H9 (cell line): ENCODE data around the gene SYT9. TPM values are rescaled to one million over a fixed set of nuclear protein-coding genes. Genes with fewer than 3 reads are reported as not detected.

Experiments
- DNase-seq: peaks from one replicate; pipeline ENCODE4 v3.0.0-alpha.2; 2017
- H2AFZ ChIP-seq: one replicate; pipeline ENCODE4 v1.6.1; 2013; ENCODE audit warnings: mild to moderate bottlenecking, low read length, control low read depth, moderate library complexity
- H2AK5ac ChIP-seq: 2 replicates; pipeline ENCODE4 v1.6.1; 2013; ENCODE audit warnings: low read length, control low read depth, mixed read lengths; ENCODE audit not compliant: insufficient read length
- H2BK120ac ChIP-seq: one replicate; pipeline ENCODE4 v1.6.1; 2013; ENCODE audit warnings: low read depth, mild to moderate bottlenecking, low read length, control low read depth, inconsistent platforms; ENCODE audit not compliant: poor library complexity, severe bottlenecking
- H2BK12ac ChIP-seq: 2 replicates; pipeline ENCODE4 v1.6.1; 2013; ENCODE audit warnings: low read length, control low read depth, mixed read lengths, low read depth; ENCODE audit not compliant: insufficient read length
- H2BK15ac ChIP-seq: 2 replicates; pipeline ENCODE4 v1.6.1; 2013; ENCODE audit warnings: low read depth, low read length, control low read depth
- H2BK20ac ChIP-seq: one replicate; pipeline ENCODE4 v1.6.1; 2013; ENCODE audit warnings: low read depth, mild to moderate bottlenecking, low read length, control low read depth, inconsistent platforms; ENCODE audit not compliant: poor library complexity, severe bottlenecking
- H2BK5ac ChIP-seq: 2 replicates; pipeline ENCODE4 v1.6.1; 2013; ENCODE audit warnings: low read length, control low read depth, mixed read lengths; ENCODE audit not compliant: insufficient read length
- H3K14ac ChIP-seq: 2 replicates; pipeline ENCODE4 v1.6.1; 2013; ENCODE audit warnings: low read length, control low read depth; ENCODE audit not compliant: insufficient read depth
- H3K18ac ChIP-seq: 2 replicates; pipeline ENCODE4 v1.6.1; 2013; ENCODE audit warnings: low read depth, mild to moderate bottlenecking, mixed read lengths, low read length, control low read depth; ENCODE audit not compliant: insufficient read length
- H3K23ac ChIP-seq: 2 replicates; pipeline ENCODE4 v1.6.1; 2013; ENCODE audit warnings: low read length, control low read depth, mixed read lengths, low read depth; ENCODE audit not compliant: insufficient read length
- H3K23me2 ChIP-seq: 2 replicates; pipeline ENCODE4 v1.6.1; 2013; ENCODE audit warnings: low read depth, mild to moderate bottlenecking, mixed read lengths, low read length, control low read depth; ENCODE audit not compliant: insufficient read length, poor library complexity, severe bottlenecking
- H3K27ac ChIP-seq: 2 replicates; pipeline ENCODE4 v1.5.1; 2013; ENCODE audit warnings: low read length, control low read depth, mixed read lengths, low read depth; ENCODE audit not compliant: insufficient read length
- H3K27me3 ChIP-seq: 2 replicates; pipeline ENCODE4 v1.6.1; 2013; ENCODE audit warnings: low read length, control low read depth, inconsistent platforms; ENCODE audit not compliant: insufficient read depth
- H3K4ac ChIP-seq: 2 replicates; pipeline ENCODE4 v1.6.1; 2013; ENCODE audit warnings: low read depth, mild to moderate bottlenecking, control low read depth, inconsistent platforms, low read length, moderate library complexity
- H3K4me1 ChIP-seq: 2 replicates; pipeline ENCODE4 v1.6.1; 2013; ENCODE audit warnings: low read length, control low read depth, inconsistent platforms; ENCODE audit not compliant: insufficient read depth
- H3K4me2 ChIP-seq: 2 replicates; pipeline ENCODE4 v1.6.1; 2013; ENCODE audit warnings: low read length, control low read depth, mixed read lengths; ENCODE audit not compliant: insufficient read length, insufficient read depth
- H3K56ac ChIP-seq: 2 replicates; pipeline ENCODE4 v1.6.1; 2013; ENCODE audit warnings: low read depth, mild to moderate bottlenecking, mixed read lengths, low read length, control low read depth; ENCODE audit not compliant: insufficient read length
- H3K79me1 ChIP-seq: 2 replicates; pipeline ENCODE4 v1.6.1; 2013; ENCODE audit warnings: low read depth, mild to moderate bottlenecking, moderate library complexity, low read length, control low read depth, inconsistent platforms; ENCODE audit not compliant: insufficient read depth, poor library complexity, severe bottlenecking
- H3K79me2 ChIP-seq: 2 replicates; pipeline ENCODE4 v1.6.1; 2013; ENCODE audit warnings: low read length, control low read depth, inconsistent platforms; ENCODE audit not compliant: insufficient read depth
- H3K9ac ChIP-seq: 2 replicates; pipeline ENCODE4 v1.6.1; 2013; ENCODE audit warnings: low read length, control low read depth, mixed read lengths; ENCODE audit not compliant: insufficient read length; ENCODE audit errors: extremely low read depth
- H3K9me3 ChIP-seq: one replicate; pipeline ENCODE4 v1.6.1; 2013; ENCODE audit warnings: low read depth, low read length, inconsistent platforms; ENCODE audit not compliant: control insufficient read depth
- H3T11ph ChIP-seq: one replicate; pipeline ENCODE4 v1.6.1; 2013; ENCODE audit warnings: mild to moderate bottlenecking, low read length, control low read depth, inconsistent platforms
- H4K20me1 ChIP-seq: one replicate; pipeline ENCODE4 v1.6.1; 2013; ENCODE audit not compliant: control insufficient read depth, insufficient read length, insufficient read depth
- H4K5ac ChIP-seq: 2 replicates; pipeline ENCODE4 v1.6.1; 2013; ENCODE audit warnings: low read depth, mild to moderate bottlenecking, mixed read lengths, low read length, control low read depth; ENCODE audit not compliant: insufficient read length
- H4K8ac ChIP-seq: replicated peaks from 2 replicates; pipeline ENCODE4 v1.6.1; 2013; ENCODE audit warnings: low read length, control low read depth, mixed read lengths, low read depth; ENCODE audit not compliant: insufficient read length
- H4K91ac ChIP-seq: 2 replicates; pipeline ENCODE4 v1.6.1; 2013; ENCODE audit warnings: low read depth, mild to moderate bottlenecking, moderate library complexity, mixed read lengths, low read length, control low read depth; ENCODE audit not compliant: insufficient read length
- H3K27ac Mint-ChIP-seq, 3 experiments: 2 replicates in 2 of 3; 3 replicates in 1 of 3; pipeline ENCODE4 v1.8.0; 2020 to 2021; ENCODE audit warnings: mixed read lengths in 3 of 3, mild to moderate bottlenecking in 1 of 3, moderate library complexity in 1 of 3
- H3K27me3 Mint-ChIP-seq: 2 replicates; pipeline ENCODE4 v1.8.0; 2021; ENCODE audit warnings: low read depth, mild to moderate bottlenecking, moderate library complexity, mixed read lengths
- H3K36me3 Mint-ChIP-seq, 3 experiments: 2 replicates in 2 of 3; 3 replicates in 1 of 3; pipeline ENCODE4 v1.8.0; 2020 to 2021; ENCODE audit warnings: low read depth in 3 of 3, mixed read lengths in 3 of 3; ENCODE audit not compliant: insufficient read depth in 1 of 3
- H3K4me1 Mint-ChIP-seq, 2 experiments: 2 replicates each; pipeline ENCODE4 v1.8.0; 2020; ENCODE audit warnings: mixed read lengths in 2 of 2
- H3K4me3 Mint-ChIP-seq, 2 experiments: 2 replicates in 1 of 2; 3 replicates in 1 of 2; pipeline ENCODE4 v1.8.0; 2020 to 2021; ENCODE audit warnings: mild to moderate bottlenecking in 2 of 2, mixed read lengths in 2 of 2, moderate library complexity in 1 of 2
- H3K9me3 Mint-ChIP-seq, 2 experiments: 2 replicates in 1 of 2; 3 replicates in 1 of 2; pipeline ENCODE4 v1.8.0; 2020; ENCODE audit warnings: mild to moderate bottlenecking in 2 of 2, mixed read lengths in 2 of 2, moderate library complexity in 1 of 2
- CTCF ChIP-seq: fragments of 200-600 bp; sonication (generic); conservative IDR thresholded peaks from 3 replicates; pipeline ENCODE4 v1.8.0; 2021; ENCODE audit warnings: antibody characterized with exemption, mild to moderate bottlenecking
- WGBS: extraction: QIAGEN DNeasy Blood & Tissue Kit; methylation state at CpG from one replicate; pipeline ENCODE4 v1.1.7; 2013; ENCODE audit warnings: missing lambda C conversion rate, low lambda C conversion rate, mixed read lengths; ENCODE audit not compliant: insufficient read length; ENCODE audit errors: extremely low coverage; 5-methylcytosine and 5-hydroxymethylcytosine counted together
- total RNA-seq: library from RNA; stranded (reverse); gene quantifications from 2 replicates; pipeline ENCODE4 v1.2.1, GENCODE V29; 2021

SYT9 gene
- total RNA-seq, 1 experiment from 2014 or later: 0.63 TPM

DNA sequence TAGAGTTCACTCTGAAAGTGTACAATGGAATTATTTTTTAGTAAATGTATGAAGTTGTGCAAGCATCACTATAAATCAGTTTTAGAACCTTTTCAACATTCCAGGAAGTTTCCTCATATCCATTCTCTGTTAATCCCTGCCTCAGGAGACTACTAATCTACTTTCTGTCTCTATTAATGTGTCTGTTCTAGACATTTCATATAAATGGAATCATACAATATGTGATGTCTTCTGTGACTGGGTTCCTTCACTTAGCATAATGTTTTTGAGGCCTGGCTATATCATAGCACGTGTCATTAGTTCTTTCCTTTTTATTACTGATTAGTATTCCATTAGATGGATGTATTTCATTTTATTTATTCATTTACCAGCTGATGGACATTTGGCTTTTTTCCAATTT is 17.1 kb downstream of the SYT9 start:
- Mint-ChIP-seq H3K4me3 (no peak overlapping the region), H3K27me3 (no peaks in the 10 kb centered on the region), H3K27ac (no peak overlapping the region), H3K36me3 (no peaks in the 10 kb centered on the region), H3K4me1 (no peaks in the 10 kb centered on the region), H3K9me3 (no peaks in the 10 kb centered on the region)
- DNase-seq: no peak
- Histone ChIP-seq H3K23me2 (no peaks in the 10 kb centered on the region), H3K14ac (no peak overlapping the region), H2BK120ac (no peak overlapping the region), H4K20me1 (no peaks in the 10 kb centered on the region), H3K23ac (no peak overlapping the region), H3K9me3 (no peaks in the 10 kb centered on the region), H3K79me1 (no peaks in the 10 kb centered on the region), H3K4me2 (no peak overlapping the region), H3K56ac (no peak overlapping the region), H2BK12ac (no peak overlapping the region), H2BK15ac (no peak overlapping the region), H3T11ph (no peak overlapping the region), H2BK20ac (no peak overlapping the region), H2BK5ac (no peak overlapping the region), H2AK5ac (no peak overlapping the region), H3K79me2 (no peaks in the 10 kb centered on the region), H3K9ac (no peak overlapping the region), H2AFZ (no peak overlapping the region), H3K27ac (no peak overlapping the region), H3K4me1 (no peaks in the 10 kb centered on the region), H4K8ac (no peak overlapping the region), H3K18ac (no peak overlapping the region), H4K5ac (no peak overlapping the region), H3K27me3 (no peaks in the 10 kb centered on the region), H4K91ac (no peak overlapping the region), H3K4ac (no peak overlapping the region)
- WGBS: no CpG with 5 or more reads among the region's 1 CpG
- TF ChIP-seq CTCF: no peak
